Cardiac muscle cell (in vitro differentiated cells and primary cell): ENCODE measurements around the gene DAAM1. TPM values are rescaled to one million over a fixed set of nuclear protein-coding genes. Genes with fewer than 3 reads are reported as not detected.

Experiments
- DNase-seq, 2 donors: peaks; one replicate each; pipeline versions ENCODE4 v3.0.0 to v3.0.0-alpha.2; 2010 to 2017; ENCODE audit warnings: low read depth in 1 of 2, low spot score in 1 of 2
- H3K27ac ChIP-seq: fragments of 200-600 bp; sonication (generic); 2 replicates; pipeline ENCODE4 v1.5.1; 2016
- H3K27me3 ChIP-seq: fragments of 200-600 bp; sonication (generic); 2 replicates; pipeline ENCODE4 v1.6.0; 2016; ENCODE audit warnings: control low read depth
- H3K36me3 ChIP-seq: fragments of 200-600 bp; sonication (generic); 2 replicates; pipeline ENCODE4 v1.5.1; 2016; ENCODE audit warnings: control low read depth
- H3K4me1 ChIP-seq: fragments of 200-600 bp; sonication (generic); 2 replicates; pipeline ENCODE4 v1.8.1; 2017; ENCODE audit warnings: low read depth, mild to moderate bottlenecking, mixed run types
- H3K4me3 ChIP-seq: fragments of 200-600 bp; sonication (generic); 2 replicates; pipeline ENCODE4 v1.5.1; 2016; ENCODE audit warnings: mild to moderate bottlenecking
- H3K9me3 ChIP-seq: fragments of 200-600 bp; sonication (generic); 2 replicates; pipeline ENCODE4 v1.5.1; 2017; ENCODE audit warnings: low read depth, mild to moderate bottlenecking, control low read depth
- CTCF ChIP-seq: IDR thresholded peaks from 2 replicates; pipeline ENCODE4 v1.5.1; 2012; ENCODE audit warnings: low read depth, mild to moderate bottlenecking, low read length
- polyA plus RNA-seq: library from polyadenylated mRNA; unstranded; fragments of >200 nt; fragmentation: Nextera tagmentation; extraction: Ambion mirVana; gene quantifications from 2 replicates; pipeline ENCODE4 v1.2.1, GENCODE V29; 2016
- total RNA-seq: library from RNA; depleted of rRNA; stranded (reverse); fragments of >200 nt; gene quantifications from 2 replicates; pipeline ENCODE4 v1.2.3, GENCODE V29; 2016

The DAAM1 gene
- total and polyA plus RNA-seq, 2 experiments from 2014 or later, result 33.9 to 34.2 TPM

- Histone ChIP-seq H3K4me1 (peaks cover 33% of the 10 kb centered on the region), H3K27ac (no peak overlapping the region), H3K36me3 (no peaks in the 10 kb centered on the region), H3K27me3 (no peaks in the 10 kb centered on the region), H3K4me3 (no peak overlapping the region), H3K9me3 (no peaks in the 10 kb centered on the region)
- no peak for DNase-seq
- TF ChIP-seq CTCF, result no peak
Measured at GRCh38 chr14:59160506-59160905, 28.0 kb upstream of the DAAM1 start.

DNA sequence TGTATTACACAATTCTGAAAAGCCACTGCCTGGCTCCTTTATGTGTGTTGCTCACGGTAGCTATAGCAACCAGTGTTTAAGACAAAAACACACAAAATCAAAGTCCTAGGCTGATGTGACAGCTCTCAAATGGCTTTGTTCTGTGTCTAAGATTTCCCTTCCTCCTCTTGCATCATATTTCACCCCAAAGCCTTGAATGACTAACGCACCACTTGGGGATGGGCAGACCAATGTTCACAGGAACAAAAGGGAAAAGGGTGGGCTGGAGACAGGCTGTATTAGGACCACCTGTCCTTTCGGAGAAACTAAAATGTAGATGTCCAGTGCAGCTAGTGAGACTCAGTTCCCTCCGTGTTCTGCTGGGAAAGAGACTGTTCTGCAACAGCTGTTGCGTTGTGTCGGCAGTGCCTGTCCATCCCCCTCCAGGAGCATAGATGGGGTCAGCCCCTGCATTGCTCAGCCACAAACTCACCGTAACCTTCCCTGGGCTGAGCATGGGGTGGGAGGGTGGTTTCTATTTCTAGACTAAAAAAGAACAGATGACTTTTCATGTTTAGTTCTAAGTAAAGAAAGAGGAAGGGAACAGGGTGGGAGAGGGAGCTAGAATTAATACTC is 26.8 kb upstream of the DAAM1 start:
- no peak for TF ChIP-seq CTCF
- DNase-seq, result peak; percentile 34 to 92

GRCh38 chr14:59166258-59166657 is 22.2 kb upstream of the DAAM1 start:
- Histone ChIP-seq H3K36me3 (no peaks in the 10 kb centered on the region), H3K4me1 (peaks cover 13% of the 10 kb centered on the region), H3K27ac (no peak overlapping the region), H3K4me3 (no peak overlapping the region), H3K9me3 (no peaks in the 10 kb centered on the region), H3K27me3 (no peaks in the 10 kb centered on the region)
- no peak for DNase-seq
- TF ChIP-seq CTCF, result no peak

More for the DNA sequence above, 26.8 kb upstream of the DAAM1 start:
- Histone ChIP-seq H3K4me1 (peaks cover 24% of the 10 kb centered on the region), H3K4me3 (no peak overlapping the region), H3K9me3 (no peaks in the 10 kb centered on the region), H3K27ac (peak overlapping the region; percentile 61), H3K27me3 (no peaks in the 10 kb centered on the region), H3K36me3 (no peaks in the 10 kb centered on the region)

DNA sequence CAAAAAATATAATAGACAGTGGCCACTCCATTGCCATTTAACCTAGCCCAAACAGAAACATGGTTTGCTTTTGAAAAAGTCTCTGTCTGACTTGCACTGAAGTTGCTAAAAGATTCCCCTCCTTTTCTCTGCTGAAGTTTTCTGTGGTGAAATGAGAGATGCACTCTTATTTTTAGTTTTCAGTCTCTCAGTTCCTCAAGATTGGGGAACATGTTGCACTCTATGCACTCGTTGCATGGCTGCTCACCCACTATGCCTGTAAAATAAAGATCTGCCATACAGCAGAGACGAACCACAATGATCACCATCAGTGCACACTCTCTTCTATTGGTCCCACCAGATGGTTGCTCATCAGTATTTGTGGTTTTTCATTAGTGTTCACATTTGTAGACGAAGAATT is 13.1 kb upstream of the DAAM1 start:
- no peaks in the 10 kb centered on the region for H3K36me3 ChIP-seq
- no peaks in the 10 kb centered on the region for H3K27me3 ChIP-seq
- H3K27ac ChIP-seq, result no peak overlapping the region
- no peak for DNase-seq
- H3K4me3 ChIP-seq, result no peak overlapping the region
- no peaks in the 10 kb centered on the region for H3K4me1 ChIP-seq
- no peak for TF ChIP-seq CTCF
- H3K9me3 ChIP-seq, result no peaks in the 10 kb centered on the region

GRCh38 chr14:59176765-59177164 is 11.7 kb upstream of the DAAM1 start:
- no peaks in the 10 kb centered on the region for H3K9me3 ChIP-seq
- no peaks in the 10 kb centered on the region for H3K4me1 ChIP-seq
- H3K4me3 ChIP-seq, result no peak overlapping the region
- no peaks in the 10 kb centered on the region for H3K36me3 ChIP-seq
- TF ChIP-seq CTCF, result no peak
- H3K27me3 ChIP-seq, result no peaks in the 10 kb centered on the region
- H3K27ac ChIP-seq, result no peak overlapping the region
- DNase-seq, result no peak
